ENCODE measurements around the gene PDXK.

Gene PDXK

DNA sequence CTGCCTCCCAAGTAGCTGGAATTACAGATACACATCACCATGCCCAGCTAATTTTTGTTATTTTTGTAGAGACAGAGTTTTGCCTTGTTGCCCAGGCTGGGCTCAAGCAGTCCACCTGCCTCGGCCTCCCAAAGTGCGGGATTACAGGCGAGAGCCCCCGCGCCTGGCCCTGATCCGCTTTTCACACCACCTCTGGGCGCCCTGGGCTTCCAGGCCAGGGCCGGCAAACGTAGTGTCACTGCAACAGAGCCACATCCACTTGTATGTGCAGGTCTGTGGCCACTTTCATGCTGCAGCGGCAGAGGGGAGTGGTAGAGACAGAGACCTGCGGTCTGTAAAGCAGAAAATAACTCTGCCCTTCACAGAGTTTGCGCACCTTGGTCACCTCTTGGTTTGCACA, 30.0 kb upstream of the PDXK start:
- H3K36me3 ChIP-seq (ENCODE audit: control insufficient read depth, insufficient read depth, low read length) = peaks cover 98% of the 10 kb centered on the region
- no peak overlapping the region for H3K27ac ChIP-seq (ENCODE audit: low read depth, low read length)

DNA sequence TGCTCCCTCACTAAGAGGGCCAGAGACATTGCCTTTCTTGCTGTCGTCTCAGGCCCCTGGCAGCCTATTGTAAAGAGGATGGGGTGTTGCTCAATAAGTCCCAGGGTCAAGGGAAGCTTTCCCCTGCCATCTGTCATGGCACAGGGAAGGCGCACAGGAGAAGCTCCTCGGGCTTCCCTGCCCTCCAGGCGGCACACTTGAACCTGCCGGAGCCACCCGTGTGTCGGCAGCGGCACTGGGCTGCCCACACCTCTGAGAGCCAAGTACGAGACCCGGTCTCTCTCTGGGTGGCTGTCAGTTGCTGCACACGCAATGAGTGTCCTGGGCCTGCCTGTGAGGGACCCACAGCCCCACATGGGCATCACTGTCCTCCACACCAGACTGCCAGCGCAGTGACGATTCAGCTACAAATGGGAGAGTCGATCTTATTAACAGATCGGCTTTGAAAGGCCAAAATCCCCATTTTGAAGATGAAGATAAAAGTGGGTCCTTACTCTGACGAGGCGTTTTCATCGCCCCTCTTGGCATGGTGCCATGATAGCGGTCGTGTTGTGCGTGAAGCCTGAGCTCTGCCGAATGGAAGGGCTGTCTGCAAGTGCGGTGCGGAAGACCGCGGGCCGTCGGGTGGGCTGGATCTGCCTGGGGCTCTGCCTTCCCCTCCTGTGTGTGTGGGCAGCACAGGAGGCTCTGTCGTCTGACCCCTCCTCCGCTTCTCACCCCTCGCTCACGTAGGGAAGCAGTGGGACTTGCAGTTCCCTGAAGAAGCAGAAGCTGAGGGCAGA, 29.2 kb upstream of the PDXK start:
- no peak overlapping the region for H3K4me3 ChIP-seq (ENCODE audit: low read depth, low read length)
- H3K27me3 ChIP-seq (ENCODE audit: control insufficient read depth, insufficient read depth, low read length) = no peaks in the 10 kb centered on the region
- H3K4me1 ChIP-seq (ENCODE audit: control insufficient read depth, insufficient read depth, low read length) = no peaks in the 10 kb centered on the region
- H3K9me3 ChIP-seq (ENCODE audit: control insufficient read depth, insufficient read depth, low read length) = no peaks in the 10 kb centered on the region
- no peak overlapping the region for H3K9ac ChIP-seq (ENCODE audit: low read depth, low read length)
- peaks cover 98% of the 10 kb centered on the region for H3K36me3 ChIP-seq (ENCODE audit: control insufficient read depth, insufficient read depth, low read length)
- no peak overlapping the region for H3K27ac ChIP-seq (ENCODE audit: low read depth, low read length)

More for the DNA sequence above, 30.0 kb upstream of the PDXK start:
- H3K9ac ChIP-seq (ENCODE audit: low read depth, low read length) = no peak overlapping the region
- H3K9me3 ChIP-seq (ENCODE audit: control insufficient read depth, insufficient read depth, low read length) = no peaks in the 10 kb centered on the region
- H3K4me1 ChIP-seq (ENCODE audit: control insufficient read depth, insufficient read depth, low read length) = no peaks in the 10 kb centered on the region
- no peaks in the 10 kb centered on the region for H3K27me3 ChIP-seq (ENCODE audit: control insufficient read depth, insufficient read depth, low read length)
- H3K4me3 ChIP-seq (ENCODE audit: low read depth, low read length) = no peak overlapping the region

DNA sequence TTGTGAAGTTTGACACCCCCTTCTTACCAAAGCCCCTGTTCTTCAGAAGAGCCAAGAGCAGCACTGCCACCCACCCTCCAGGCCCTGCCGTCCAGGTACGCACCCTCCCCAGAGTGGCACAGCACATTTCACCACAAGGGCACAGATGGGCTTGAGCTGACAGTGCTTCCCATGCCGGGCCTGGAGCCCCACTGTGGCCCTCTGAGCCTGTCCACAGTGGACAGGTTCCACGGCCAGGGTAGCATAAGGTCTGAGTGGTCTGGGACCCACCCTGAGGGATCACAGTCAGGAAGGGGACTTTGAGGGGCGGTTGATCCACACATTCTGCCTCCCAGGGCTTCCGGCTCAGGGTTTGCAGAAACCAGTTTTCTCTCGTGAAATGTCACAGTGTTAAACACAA, 28.6 kb upstream of the PDXK start:
- no peaks in the 10 kb centered on the region for H3K9me3 ChIP-seq (ENCODE audit: control insufficient read depth, insufficient read depth, low read length)
- H3K9ac ChIP-seq (ENCODE audit: low read depth, low read length) = no peak overlapping the region
- H3K4me3 ChIP-seq (ENCODE audit: low read depth, low read length) = no peak overlapping the region
- no peaks in the 10 kb centered on the region for H3K4me1 ChIP-seq (ENCODE audit: control insufficient read depth, insufficient read depth, low read length)
- peaks cover 98% of the 10 kb centered on the region for H3K36me3 ChIP-seq (ENCODE audit: control insufficient read depth, insufficient read depth, low read length)
- no peaks in the 10 kb centered on the region for H3K27me3 ChIP-seq (ENCODE audit: control insufficient read depth, insufficient read depth, low read length)
- no peak overlapping the region for H3K27ac ChIP-seq (ENCODE audit: low read depth, low read length)

DNA sequence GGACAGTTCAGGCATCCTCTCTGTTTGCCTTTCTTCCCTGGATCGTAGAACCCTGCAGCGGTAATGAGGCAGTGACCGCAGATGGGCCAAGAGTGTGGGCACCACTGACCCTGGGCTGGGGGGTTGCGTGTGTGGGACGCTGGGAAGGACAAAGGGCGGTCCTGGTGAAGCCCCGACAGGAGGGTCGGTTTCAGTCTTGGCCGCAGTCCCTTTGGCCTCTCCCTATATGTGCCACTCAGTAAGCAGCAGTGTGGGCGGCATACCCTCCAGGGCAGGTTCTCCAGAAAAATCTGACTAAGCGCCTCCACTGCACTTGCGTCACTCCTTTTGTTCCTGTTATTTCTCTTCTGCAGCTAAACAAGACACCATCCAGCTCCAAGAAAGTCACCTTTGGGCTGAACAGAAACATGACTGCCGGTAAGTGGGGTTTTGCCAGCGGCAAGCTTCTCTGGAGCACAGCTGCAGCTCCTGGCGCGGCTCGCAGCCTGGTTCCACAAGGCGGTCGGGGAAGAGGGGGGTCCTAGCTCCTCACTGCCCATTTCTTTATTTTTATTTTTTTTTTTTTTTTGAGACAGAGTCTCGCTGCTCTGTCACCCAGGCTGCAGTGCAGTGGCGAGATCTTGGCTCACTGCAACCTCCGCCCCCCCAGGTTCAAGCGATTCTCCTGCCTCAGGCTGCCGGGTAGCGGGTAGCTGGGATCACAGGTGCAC, 27.7 kb upstream of the PDXK start:
- no peak overlapping the region for H3K4me3 ChIP-seq (ENCODE audit: low read depth, low read length)
- H3K9ac ChIP-seq (ENCODE audit: low read depth, low read length) = no peak overlapping the region
- H3K4me1 ChIP-seq (ENCODE audit: control insufficient read depth, insufficient read depth, low read length) = no peaks in the 10 kb centered on the region
- no peak overlapping the region for H3K27ac ChIP-seq (ENCODE audit: low read depth, low read length)
- peaks cover 98% of the 10 kb centered on the region for H3K36me3 ChIP-seq (ENCODE audit: control insufficient read depth, insufficient read depth, low read length)
- H3K9me3 ChIP-seq (ENCODE audit: control insufficient read depth, insufficient read depth, low read length) = no peaks in the 10 kb centered on the region
- H3K27me3 ChIP-seq (ENCODE audit: control insufficient read depth, insufficient read depth, low read length) = no peaks in the 10 kb centered on the region

DNA sequence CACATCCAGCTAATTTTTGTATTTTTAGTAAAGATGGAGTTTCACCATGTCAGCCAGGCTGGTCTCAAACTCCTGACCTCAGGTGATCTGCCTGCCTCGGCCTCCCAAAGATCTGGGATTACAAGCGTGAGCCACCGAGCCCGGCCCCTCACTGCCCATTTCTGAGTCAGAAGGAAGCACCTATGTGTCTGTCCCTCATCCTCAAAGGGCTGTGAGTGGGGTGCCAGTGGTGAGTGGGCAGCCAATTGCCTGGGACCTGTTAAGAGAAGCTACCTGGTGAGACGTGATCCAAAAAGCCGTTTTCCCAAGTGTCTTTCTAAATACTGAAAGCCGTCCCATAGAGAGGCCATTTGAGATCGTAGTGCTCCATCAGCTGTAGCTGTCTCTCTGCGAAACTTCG, 27.1 kb upstream of the PDXK start:
- no peaks in the 10 kb centered on the region for H3K27me3 ChIP-seq (ENCODE audit: control insufficient read depth, insufficient read depth, low read length)
- no peak overlapping the region for H3K27ac ChIP-seq (ENCODE audit: low read depth, low read length)
- no peak overlapping the region for H3K9ac ChIP-seq (ENCODE audit: low read depth, low read length)
- H3K9me3 ChIP-seq (ENCODE audit: control insufficient read depth, insufficient read depth, low read length) = no peaks in the 10 kb centered on the region
- H3K4me3 ChIP-seq (ENCODE audit: low read depth, low read length) = no peak overlapping the region
- H3K4me1 ChIP-seq (ENCODE audit: control insufficient read depth, insufficient read depth, low read length) = no peaks in the 10 kb centered on the region
- H3K36me3 ChIP-seq (ENCODE audit: control insufficient read depth, insufficient read depth, low read length) = peaks cover 94% of the 10 kb centered on the region

DNA sequence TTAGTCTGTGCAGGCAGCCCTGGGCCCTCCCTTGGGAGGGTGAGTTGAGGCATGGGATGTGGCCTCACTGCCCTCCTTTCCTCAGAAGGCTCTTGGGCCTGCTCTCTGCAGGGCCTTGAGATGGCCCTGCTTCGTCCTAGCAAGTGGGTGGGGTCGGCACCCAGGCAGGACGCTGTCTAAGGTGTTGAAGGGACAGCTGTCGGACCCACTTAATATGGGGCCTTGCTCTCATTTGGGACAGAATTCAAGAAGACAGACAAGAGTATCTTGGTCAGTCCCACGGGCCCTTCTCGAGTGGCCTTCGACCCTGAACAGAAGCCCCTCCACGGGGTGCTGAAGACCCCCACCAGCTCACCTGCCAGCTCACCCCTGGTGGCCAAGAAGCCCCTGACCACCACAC, 26.0 kb upstream of the PDXK start:
- no peaks in the 10 kb centered on the region for H3K4me1 ChIP-seq (ENCODE audit: control insufficient read depth, insufficient read depth, low read length)
- no peaks in the 10 kb centered on the region for H3K27me3 ChIP-seq (ENCODE audit: control insufficient read depth, insufficient read depth, low read length)
- H3K4me3 ChIP-seq (ENCODE audit: low read depth, low read length) = no peak overlapping the region
- no peak overlapping the region for H3K9ac ChIP-seq (ENCODE audit: low read depth, low read length)
- H3K9me3 ChIP-seq (ENCODE audit: control insufficient read depth, insufficient read depth, low read length) = no peaks in the 10 kb centered on the region
- H3K36me3 ChIP-seq (ENCODE audit: control insufficient read depth, insufficient read depth, low read length) = peaks cover 82% of the 10 kb centered on the region
- no peak overlapping the region for H3K27ac ChIP-seq (ENCODE audit: low read depth, low read length)

DNA sequence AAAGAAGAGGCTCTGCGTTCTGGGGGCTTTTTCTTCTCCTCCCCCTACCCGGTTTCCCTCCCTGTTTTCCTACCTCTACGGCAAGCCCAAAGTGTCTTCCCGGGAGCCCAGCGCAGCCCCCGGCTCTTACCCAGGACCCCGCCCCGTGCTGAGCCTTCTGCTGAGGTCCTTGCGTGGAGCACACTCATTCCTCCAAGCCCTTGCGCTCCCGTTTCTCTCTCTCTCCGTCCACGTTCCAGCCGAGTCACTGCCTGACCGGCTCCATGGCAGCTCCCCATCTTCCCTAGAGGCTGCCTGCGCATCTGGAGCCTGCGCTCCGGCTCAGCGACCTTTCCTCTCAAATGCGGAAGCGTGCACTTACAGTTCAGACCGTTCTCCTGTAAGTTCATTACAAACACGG, 24.9 kb upstream of the PDXK start:
- Histone ChIP-seq H3K4me3 (ENCODE audit: low read depth, low read length) (no peak overlapping the region), H3K9ac (ENCODE audit: low read depth, low read length) (no peak overlapping the region), H3K27ac (ENCODE audit: low read depth, low read length) (no peak overlapping the region), H3K4me1 (ENCODE audit: control insufficient read depth, insufficient read depth, low read length) (no peaks in the 10 kb centered on the region), H3K27me3 (ENCODE audit: control insufficient read depth, insufficient read depth, low read length) (no peaks in the 10 kb centered on the region), H3K36me3 (ENCODE audit: control insufficient read depth, insufficient read depth, low read length) (peaks cover 72% of the 10 kb centered on the region), H3K9me3 (ENCODE audit: control insufficient read depth, insufficient read depth, low read length) (no peaks in the 10 kb centered on the region)

DNA sequence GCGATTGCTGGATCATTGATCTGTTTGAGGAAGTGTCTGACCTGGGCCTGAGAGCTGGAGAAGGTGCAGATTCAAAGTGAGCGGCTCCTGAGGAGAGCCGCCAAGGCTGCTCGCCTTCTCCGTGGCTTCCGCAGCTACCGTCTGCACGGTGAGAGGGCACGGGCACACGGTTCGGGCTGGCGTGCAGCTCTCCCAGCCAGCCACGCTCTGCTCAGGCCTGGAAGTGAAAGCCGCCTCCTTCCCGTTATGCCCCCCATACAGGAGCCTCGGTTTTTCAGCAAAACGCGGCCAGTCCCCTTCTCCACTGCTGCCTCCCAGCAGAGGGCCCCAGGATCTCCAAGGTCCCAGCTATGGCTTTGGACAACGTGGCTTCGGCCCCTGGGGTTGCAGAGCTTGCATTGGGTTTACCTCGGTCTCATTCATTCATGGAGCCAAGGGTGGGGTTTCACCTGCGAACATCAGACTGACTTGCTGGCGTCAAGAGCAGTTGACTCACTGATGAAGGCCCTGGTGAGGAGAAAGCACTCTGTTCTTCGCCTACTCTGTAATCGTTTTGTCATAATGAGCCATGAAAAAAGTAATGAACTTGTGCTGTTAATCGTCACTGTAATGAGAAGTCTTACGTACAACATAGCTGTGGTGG, 24.4 kb upstream of the PDXK start:
- Histone ChIP-seq H3K27me3 (ENCODE audit: control insufficient read depth, insufficient read depth, low read length) (no peaks in the 10 kb centered on the region), H3K36me3 (ENCODE audit: control insufficient read depth, insufficient read depth, low read length) (peaks cover 66% of the 10 kb centered on the region), H3K9ac (ENCODE audit: low read depth, low read length) (no peak overlapping the region), H3K4me3 (ENCODE audit: low read depth, low read length) (no peak overlapping the region), H3K4me1 (ENCODE audit: control insufficient read depth, insufficient read depth, low read length) (no peaks in the 10 kb centered on the region), H3K27ac (ENCODE audit: low read depth, low read length) (no peak overlapping the region), H3K9me3 (ENCODE audit: control insufficient read depth, insufficient read depth, low read length) (no peaks in the 10 kb centered on the region)

DNA sequence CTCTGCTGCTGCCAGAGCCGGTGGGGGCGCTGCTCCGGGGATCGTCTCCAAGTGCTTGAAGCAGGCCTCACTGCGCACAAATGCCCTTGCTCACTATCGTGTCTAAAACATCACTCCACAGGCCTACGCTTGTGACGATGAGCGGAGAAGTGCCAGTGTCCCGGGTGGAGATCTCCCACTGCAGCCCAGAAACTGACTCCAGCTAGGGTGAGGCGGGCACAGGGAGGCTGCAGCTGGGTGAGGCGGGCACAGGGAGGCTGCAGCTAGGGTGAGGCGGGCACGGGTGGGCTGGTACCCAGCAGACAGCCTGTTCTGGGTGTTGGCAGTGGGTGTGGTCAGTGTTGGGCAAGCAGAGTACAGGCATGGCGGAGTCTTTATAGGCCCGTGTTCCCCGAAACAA, 22.7 kb upstream of the PDXK start:
- H3K36me3 ChIP-seq (ENCODE audit: control insufficient read depth, insufficient read depth, low read length) = peaks cover 49% of the 10 kb centered on the region
- no peak overlapping the region for H3K9ac ChIP-seq (ENCODE audit: low read depth, low read length)

DNA sequence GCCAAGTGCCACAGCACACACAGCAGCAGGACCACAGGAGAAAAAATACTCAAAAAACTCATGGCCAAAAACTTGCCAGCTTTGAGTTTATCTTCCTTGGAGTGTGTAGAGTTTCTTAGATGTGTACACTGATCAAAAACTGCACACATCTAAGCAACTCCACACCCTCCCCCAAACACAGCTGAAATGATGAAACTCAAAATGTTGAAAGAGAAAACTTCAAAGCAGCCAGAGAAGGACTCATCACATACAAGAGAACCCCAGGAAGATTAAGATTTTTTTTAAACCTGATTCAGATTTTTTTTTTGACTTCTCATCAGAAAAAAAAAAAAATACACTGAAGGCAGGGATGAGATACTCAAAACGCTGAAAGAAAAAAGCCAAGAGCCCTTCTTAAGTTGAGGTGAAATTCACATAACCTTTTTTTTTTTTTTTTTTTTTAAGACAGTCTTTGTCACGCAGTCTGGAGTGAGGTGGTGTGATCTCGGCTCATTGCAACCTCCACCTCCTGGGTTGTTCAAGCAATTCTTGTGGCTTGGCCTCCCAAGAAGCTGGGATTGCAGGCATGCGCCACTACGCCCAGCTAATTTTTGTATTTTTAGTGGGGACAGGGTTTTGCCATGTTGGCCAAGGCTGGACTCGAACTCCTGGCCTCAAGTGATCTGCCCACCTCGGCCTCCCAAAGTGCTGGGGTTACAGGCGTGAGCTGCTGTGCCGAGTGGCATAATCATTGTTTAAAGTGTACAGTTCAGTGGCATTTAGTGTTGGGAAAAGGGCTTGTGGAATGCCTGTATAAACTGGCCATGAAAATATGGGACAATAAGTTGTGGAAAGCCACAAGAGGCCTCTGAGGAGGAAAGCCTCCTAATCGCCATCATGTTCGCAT, 20.9 kb upstream of the PDXK start:
- H3K9ac ChIP-seq (ENCODE audit: low read depth, low read length) = no peak overlapping the region
- no peaks in the 10 kb centered on the region for H3K27me3 ChIP-seq (ENCODE audit: control insufficient read depth, insufficient read depth, low read length)
- no peak overlapping the region for H3K4me3 ChIP-seq (ENCODE audit: low read depth, low read length)
- H3K9me3 ChIP-seq (ENCODE audit: control insufficient read depth, insufficient read depth, low read length) = no peaks in the 10 kb centered on the region
- H3K27ac ChIP-seq (ENCODE audit: low read depth, low read length) = no peak overlapping the region
- H3K4me1 ChIP-seq (ENCODE audit: control insufficient read depth, insufficient read depth, low read length) = peaks cover under 1% of the 10 kb centered on the region; the same call in 1 of the 2 replicates
- H3K36me3 ChIP-seq (ENCODE audit: control insufficient read depth, insufficient read depth, low read length) = peaks cover 33% of the 10 kb centered on the region

More for the DNA sequence above, 22.7 kb upstream of the PDXK start:
- H3K27me3 ChIP-seq (ENCODE audit: control insufficient read depth, insufficient read depth, low read length) = no peaks in the 10 kb centered on the region
- H3K4me1 ChIP-seq (ENCODE audit: control insufficient read depth, insufficient read depth, low read length) = no peaks in the 10 kb centered on the region
- H3K4me3 ChIP-seq (ENCODE audit: low read depth, low read length) = no peak overlapping the region
- no peak overlapping the region for H3K27ac ChIP-seq (ENCODE audit: low read depth, low read length)
- H3K9me3 ChIP-seq (ENCODE audit: control insufficient read depth, insufficient read depth, low read length) = no peaks in the 10 kb centered on the region

Measured in HUES48 (cell line).